Measurements from ENCODE around the gene VPS9D1.

The VPS9D1 gene

GRCh38 chr16:89697161-89697615 lies 23.5 kb downstream of the VPS9D1 start:
- TF ChIP-seq FOXM1 (IDR thresholded peaks at IDR 0.05; ENCODE audit: borderline replicate concordance, low read depth), result no peak

GRCh38 chr16:89696670-89697128 lies 24.0 kb downstream of the VPS9D1 start:
- TF ChIP-seq YY1 (IDR thresholded peaks at IDR 0.05; ENCODE audit: low read depth) (no peak), CREB1 (IDR thresholded peaks at IDR 0.05; ENCODE audit: low read depth) (no peak)

- no peak for TF ChIP-seq CREB1 (IDR thresholded peaks at IDR 0.05; ENCODE audit: low read depth)
- TF ChIP-seq EGR1 (IDR thresholded peaks at IDR 0.05), result no peak
- TF ChIP-seq NFIC (IDR thresholded peaks at IDR 0.05), result no peak
Measured at GRCh38 chr16:89695875-89696669, 24.6 kb downstream of the VPS9D1 start.

GRCh38 chr16:89695086-89695874 lies 25.4 kb downstream of the VPS9D1 start:
- TF ChIP-seq CREB1 (IDR thresholded peaks at IDR 0.05; ENCODE audit: low read depth), result no peak
- no peak for TF ChIP-seq EGR1 (IDR thresholded peaks at IDR 0.05)
- TF ChIP-seq TEAD4 (IDR thresholded peaks at IDR 0.05), result no peak
- no peak for TF ChIP-seq FOXM1 (IDR thresholded peaks at IDR 0.05; ENCODE audit: borderline replicate concordance, low read depth)
- no peak for TF ChIP-seq ZBTB7A (IDR thresholded peaks at IDR 0.05; ENCODE audit: low read depth)
- TF ChIP-seq MAX (IDR thresholded peaks at IDR 0.05), result no peak
- TF ChIP-seq TAF1 (IDR thresholded peaks at IDR 0.05; ENCODE audit: low read depth), result no peak
- no peak for TF ChIP-seq RAD21 (IDR thresholded peaks at IDR 0.05; ENCODE audit: low read depth)

GRCh38 chr16:89693931-89694783 lies 26.5 kb downstream of the VPS9D1 start:
- no peak for TF ChIP-seq CEBPB (IDR thresholded peaks at IDR 0.05)
- TF ChIP-seq REST (IDR thresholded peaks at IDR 0.05; ENCODE audit: low read depth), result no peak
- TF ChIP-seq TEAD4 (IDR thresholded peaks at IDR 0.05), result no peak
- TF ChIP-seq USF1 (IDR thresholded peaks at IDR 0.05), result no peak
- no peak for TF ChIP-seq NFIC (IDR thresholded peaks at IDR 0.05)
- no peak for TF ChIP-seq YY1 (IDR thresholded peaks at IDR 0.05; ENCODE audit: low read depth)

- TF ChIP-seq USF1 (IDR thresholded peaks at IDR 0.05), result no peak
- no peak for TF ChIP-seq TCF12 (IDR thresholded peaks at IDR 0.05; ENCODE audit: low read depth)
- no peak for TF ChIP-seq CREB1 (IDR thresholded peaks at IDR 0.05; ENCODE audit: low read depth)
- no peak for TF ChIP-seq EP300 (IDR thresholded peaks at IDR 0.05; ENCODE audit: borderline replicate concordance)
- no peak for TF ChIP-seq CEBPB (IDR thresholded peaks at IDR 0.05)
- no peak for TF ChIP-seq RAD21 (IDR thresholded peaks at IDR 0.05; ENCODE audit: low read depth)
- no peak for TF ChIP-seq FOXM1 (IDR thresholded peaks at IDR 0.05; ENCODE audit: borderline replicate concordance, low read depth)
- no peak for TF ChIP-seq NFIC (IDR thresholded peaks at IDR 0.05)
- TF ChIP-seq MAX (IDR thresholded peaks at IDR 0.05), result no peak
- no peak for TF ChIP-seq TAF1 (IDR thresholded peaks at IDR 0.05; ENCODE audit: low read depth)
- TF ChIP-seq TEAD4 (IDR thresholded peaks at IDR 0.05), result no peak
- TF ChIP-seq ZBTB7A (IDR thresholded peaks at IDR 0.05; ENCODE audit: low read depth), result no peak
- TF ChIP-seq YY1 (IDR thresholded peaks at IDR 0.05; ENCODE audit: low read depth), result no peak
- TF ChIP-seq REST (IDR thresholded peaks at IDR 0.05; ENCODE audit: low read depth), result no peak
Measured at GRCh38 chr16:89693289-89693731, 27.4 kb downstream of the VPS9D1 start.

Measured in Ishikawa (cell line).